SJCRH30 (cell line): ENCODE results near the gene ADAM12. TPM values are rescaled to one million over a fixed set of nuclear protein-coding genes. Genes with fewer than 3 reads are reported as not detected.
"Not testable (repeated sequence)": the region's sequence is repeated elsewhere in the genome, so short reads cannot be mapped to it uniquely, and the experiment has no call there.

Experiments used
- DNase-seq, 2 experiments: peaks; one replicate each; pipeline ENCODE4 v3.0.0-alpha.2; 2015 to 2020
- H3K27ac ChIP-seq: fragments of 250-450 bp; sonication (Bioruptor Pico); 2 replicates; pipeline ENCODE4 v1.5.1; 2020; ENCODE audit warnings: mild to moderate bottlenecking, moderate library complexity
- H3K27me3 ChIP-seq: fragments of 250-450 bp; sonication (Bioruptor Pico); 2 replicates; pipeline ENCODE4 v1.5.1; 2020; ENCODE audit warnings: mild to moderate bottlenecking, moderate library complexity
- H3K36me3 ChIP-seq: fragments of 250-450 bp; sonication (Bioruptor Pico); 2 replicates; pipeline ENCODE4 v1.5.1; 2020; ENCODE audit warnings: mild to moderate bottlenecking, moderate library complexity
- H3K4me1 ChIP-seq: fragments of 250-450 bp; sonication (Bioruptor Pico); 2 replicates; pipeline ENCODE4 v1.5.1; 2020; ENCODE audit warnings: mild to moderate bottlenecking, moderate library complexity
- H3K4me3 ChIP-seq: fragments of 250-450 bp; sonication (Bioruptor Pico); 2 replicates; pipeline ENCODE4 v1.5.1; 2020; ENCODE audit warnings: mild to moderate bottlenecking, moderate library complexity
- H3K9me3 ChIP-seq: fragments of 250-450 bp; sonication (Bioruptor Pico); replicated peaks from 2 replicates; pipeline ENCODE4 v1.5.1; 2020; ENCODE audit warnings: mild to moderate bottlenecking, moderate library complexity
- total RNA-seq: library from RNA; depleted of rRNA; stranded (reverse); fragments of >200 nt; shearing (Covaris generic); gene quantifications from 2 replicates; pipeline ENCODE4 v1.2.3, GENCODE V29; 2014

The ADAM12 gene
- total RNA-seq, 1 experiment from 2014 or later, result 0.26 TPM

- H3K27me3 ChIP-seq, result no peaks in the 10 kb centered on the region
- H3K27ac ChIP-seq, result no peak overlapping the region
- H3K4me1 ChIP-seq, result no peaks in the 10 kb centered on the region
- no peaks in the 10 kb centered on the region for H3K36me3 ChIP-seq
- no peak for DNase-seq
- H3K4me3 ChIP-seq, result no peak overlapping the region
- H3K9me3 ChIP-seq, result no peaks in the 10 kb centered on the region
Observed at GRCh38 chr10:126259760-126260479, 128.4 kb downstream of the ADAM12 start.

DNA sequence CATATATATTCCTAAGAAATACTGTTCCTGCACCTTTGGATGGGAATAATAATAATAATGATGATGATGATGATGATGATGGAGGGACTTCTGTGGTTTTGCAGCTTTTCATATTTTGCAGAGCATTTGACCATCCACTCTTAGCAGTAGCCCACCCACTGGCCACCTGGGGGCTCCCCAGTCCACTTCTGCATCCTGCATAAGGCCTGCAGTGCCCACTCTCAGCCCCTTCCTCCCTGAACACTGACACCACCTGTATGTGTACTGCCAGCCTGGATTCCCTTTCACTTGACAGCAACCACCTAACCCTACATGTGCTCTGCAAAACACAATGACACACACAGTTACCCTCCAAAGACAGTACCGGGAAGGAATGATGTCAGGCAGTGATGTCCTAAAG lies 131.4 kb downstream of the ADAM12 start:
- H3K4me3 ChIP-seq, result no peak overlapping the region
- H3K27ac ChIP-seq, result no peak overlapping the region
- no peaks in the 10 kb centered on the region for H3K36me3 ChIP-seq
- no peaks in the 10 kb centered on the region for H3K27me3 ChIP-seq
- peak in 1 of 2 experiments; percentile 30 for DNase-seq
- 0 out of 2 replicates have a peak, but pooled peaks cover 4% of the 10 kb centered on the region for H3K4me1 ChIP-seq
- no peaks in the 10 kb centered on the region for H3K9me3 ChIP-seq

DNA sequence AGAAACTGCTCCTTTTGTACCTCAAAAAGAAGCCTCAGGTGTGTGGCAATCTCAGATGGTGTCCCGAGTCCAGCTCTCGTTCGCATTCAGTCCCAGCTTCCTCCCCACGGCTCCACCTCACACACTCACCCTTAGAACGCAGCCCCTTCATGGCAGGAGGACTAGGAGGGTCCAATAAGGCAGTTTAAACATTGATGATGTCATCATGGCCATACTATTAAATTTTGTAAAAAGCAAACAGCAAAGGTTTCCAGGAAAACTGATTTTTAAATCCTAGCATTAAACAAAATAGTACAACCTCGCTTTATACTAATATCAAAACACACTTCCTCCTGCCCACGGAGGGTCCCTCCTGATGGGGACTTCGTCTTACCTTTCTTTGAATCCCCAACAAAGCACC lies 133.0 kb downstream of the ADAM12 start:
- H3K27ac ChIP-seq, result no peak overlapping the region
- H3K4me3 ChIP-seq, result no peak overlapping the region
- DNase-seq, result no peak
- no peaks in the 10 kb centered on the region for H3K36me3 ChIP-seq
- no peaks in the 10 kb centered on the region for H3K27me3 ChIP-seq
- H3K4me1 ChIP-seq, result 0 out of 2 replicates have a peak, but pooled peaks cover 4% of the 10 kb centered on the region
- H3K9me3 ChIP-seq, result no peaks in the 10 kb centered on the region

- H3K27me3 ChIP-seq, result no peaks in the 10 kb centered on the region
- no peak overlapping the region for H3K4me3 ChIP-seq
- H3K36me3 ChIP-seq, result no peaks in the 10 kb centered on the region
- DNase-seq, result no peak
- H3K4me1 ChIP-seq, result 0 out of 2 replicates have a peak, but pooled peaks cover 4% of the 10 kb centered on the region
- peak overlapping the region; percentile 69 for H3K27ac ChIP-seq
- H3K9me3 ChIP-seq, result no peaks in the 10 kb centered on the region
Observed at GRCh38 chr10:126253611-126253998, 134.7 kb downstream of the ADAM12 start.

DNA sequence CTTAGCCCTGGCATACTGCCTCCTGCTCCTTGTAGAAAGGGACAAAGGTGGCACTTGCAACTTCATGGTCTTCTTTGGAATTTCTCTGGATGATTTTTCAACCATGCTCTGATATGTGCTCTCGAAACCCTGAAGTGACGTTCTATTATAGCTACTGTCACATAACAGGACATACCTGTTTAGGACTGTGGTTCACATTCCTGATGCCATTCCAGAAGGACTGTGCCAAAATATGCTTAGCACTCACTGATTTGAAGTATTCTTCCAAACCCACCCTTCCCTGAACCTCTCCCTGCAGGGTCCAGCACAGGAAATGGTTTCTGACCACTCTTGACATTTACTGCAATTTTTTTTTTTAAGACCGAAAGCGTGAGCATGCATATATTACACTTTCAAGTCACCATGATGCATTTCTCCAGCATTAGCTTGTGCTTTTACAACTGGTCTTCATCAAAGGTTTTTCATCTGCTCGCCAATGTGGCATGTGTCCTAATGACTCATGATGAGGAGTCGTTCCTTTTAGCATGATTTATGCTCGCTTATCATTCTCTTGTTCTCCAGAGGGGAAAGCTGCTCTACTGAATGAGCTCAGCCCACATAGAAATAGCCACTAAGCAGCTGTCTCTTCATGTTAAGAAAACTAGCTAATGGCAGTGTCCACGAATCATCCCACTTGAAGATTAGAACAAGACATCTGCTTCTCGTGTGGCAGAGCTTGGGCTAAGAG lies 135.2 kb downstream of the ADAM12 start:
- 0 out of 2 replicates have a peak, but pooled peaks cover 4% of the 10 kb centered on the region for H3K4me1 ChIP-seq
- peak; percentile 21 to 57 for DNase-seq
- H3K4me3 ChIP-seq, result no peak overlapping the region
- no peaks in the 10 kb centered on the region for H3K36me3 ChIP-seq
- H3K9me3 ChIP-seq, result no peaks in the 10 kb centered on the region
- no peaks in the 10 kb centered on the region for H3K27me3 ChIP-seq
- peak overlapping the region; percentile 69 for H3K27ac ChIP-seq

- no peaks in the 10 kb centered on the region for H3K36me3 ChIP-seq
- no peak overlapping the region for H3K4me3 ChIP-seq
- H3K9me3 ChIP-seq, result no peaks in the 10 kb centered on the region
- H3K27me3 ChIP-seq, result no peaks in the 10 kb centered on the region
- no peak overlapping the region for H3K27ac ChIP-seq
- no peak for DNase-seq
- H3K4me1 ChIP-seq, result 0 out of 2 replicates have a peak, but pooled peaks cover 4% of the 10 kb centered on the region
Observed at GRCh38 chr10:126251778-126252407, 136.4 kb downstream of the ADAM12 start.

DNA sequence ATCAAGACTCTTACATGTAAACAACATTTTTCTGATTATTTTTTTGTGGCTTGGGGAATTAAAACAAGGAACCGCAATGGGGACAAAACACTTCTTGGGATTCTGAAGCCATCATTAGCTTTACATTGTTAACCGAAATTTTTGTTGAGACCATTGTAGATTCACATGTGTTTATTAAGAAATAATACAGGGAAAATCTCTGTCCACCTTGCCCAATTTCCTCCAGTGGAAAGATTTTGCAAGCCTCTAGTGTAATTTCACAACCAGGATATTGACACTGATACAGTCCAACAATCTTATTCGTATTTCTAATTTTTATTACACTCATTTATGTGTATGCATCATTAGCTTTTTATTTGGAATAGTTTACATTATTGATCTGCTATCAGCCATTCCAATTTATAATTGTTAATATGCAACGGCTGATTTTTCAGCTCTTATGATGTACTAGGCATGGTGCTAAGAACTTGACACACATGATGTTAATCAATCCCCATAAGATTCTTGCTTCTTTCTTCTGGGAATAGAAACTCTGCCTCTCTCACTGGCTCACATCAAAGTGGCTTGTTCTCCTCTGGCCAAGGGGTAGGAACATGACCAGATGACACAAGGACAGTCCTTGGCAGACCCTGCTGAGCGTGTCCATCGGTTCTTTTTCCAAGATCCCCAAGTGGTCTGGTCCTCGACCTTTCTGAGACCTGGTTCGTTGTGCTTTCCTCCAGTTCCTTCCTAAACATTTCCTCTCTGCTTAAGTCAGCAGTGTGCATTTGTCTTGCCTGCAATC lies 137.6 kb downstream of the ADAM12 start:
- Histone ChIP-seq H3K27me3 (no peaks in the 10 kb centered on the region), H3K4me1 (0 out of 2 replicates have a peak, but pooled peaks cover 4% of the 10 kb centered on the region), H3K9me3 (no peaks in the 10 kb centered on the region), H3K4me3 (no peak overlapping the region), H3K27ac (no peak overlapping the region), H3K36me3 (no peaks in the 10 kb centered on the region)
- no peak for DNase-seq

- peak in 1 of 2 experiments; percentile 34 for DNase-seq
- no peak overlapping the region for H3K4me3 ChIP-seq
- no peak overlapping the region for H3K27ac ChIP-seq
- H3K36me3 ChIP-seq, result no peaks in the 10 kb centered on the region
- H3K9me3 ChIP-seq, result no peaks in the 10 kb centered on the region
- 0 out of 2 replicates have a peak, but pooled peaks cover 4% of the 10 kb centered on the region for H3K4me1 ChIP-seq
- H3K27me3 ChIP-seq, result no peaks in the 10 kb centered on the region
Observed at GRCh38 chr10:126250045-126250444, 138.2 kb downstream of the ADAM12 start.

GRCh38 chr10:126247446-126247975 lies 140.8 kb downstream of the ADAM12 start:
- Histone ChIP-seq H3K27ac (0 out of 2 replicates have a peak overlapping the region, but pooled peaks have one; percentile 11), H3K36me3 (no peaks in the 10 kb centered on the region), H3K9me3 (0 out of 2 replicates have a peak, but pooled peaks cover 3% of the 10 kb centered on the region), H3K4me3 (no peak overlapping the region), H3K27me3 (no peaks in the 10 kb centered on the region), H3K4me1 (peaks cover 9% of the 10 kb centered on the region)
- DNase-seq, result peak; percentile 23

- DNase-seq, H3K27me3 ChIP-seq, H3K9me3 ChIP-seq, H3K27ac ChIP-seq, H3K36me3 ChIP-seq, H3K4me3 ChIP-seq: not testable (repeated sequence)
- peaks cover 13% of the 10 kb centered on the region for H3K4me1 ChIP-seq
Observed at GRCh38 chr10:126246396-126246795, 141.9 kb downstream of the ADAM12 start.

- H3K36me3 ChIP-seq, result no peaks in the 10 kb centered on the region
- no peak overlapping the region for H3K27ac ChIP-seq
- H3K4me3 ChIP-seq, result no peak overlapping the region
- DNase-seq, result no peak
- peaks cover 17% of the 10 kb centered on the region for H3K4me1 ChIP-seq
- H3K9me3 ChIP-seq, result 0 out of 2 replicates have a peak, but pooled peaks cover 3% of the 10 kb centered on the region
- H3K27me3 ChIP-seq, result no peaks in the 10 kb centered on the region
Observed at GRCh38 chr10:126245501-126245900, 142.8 kb downstream of the ADAM12 start.

DNA sequence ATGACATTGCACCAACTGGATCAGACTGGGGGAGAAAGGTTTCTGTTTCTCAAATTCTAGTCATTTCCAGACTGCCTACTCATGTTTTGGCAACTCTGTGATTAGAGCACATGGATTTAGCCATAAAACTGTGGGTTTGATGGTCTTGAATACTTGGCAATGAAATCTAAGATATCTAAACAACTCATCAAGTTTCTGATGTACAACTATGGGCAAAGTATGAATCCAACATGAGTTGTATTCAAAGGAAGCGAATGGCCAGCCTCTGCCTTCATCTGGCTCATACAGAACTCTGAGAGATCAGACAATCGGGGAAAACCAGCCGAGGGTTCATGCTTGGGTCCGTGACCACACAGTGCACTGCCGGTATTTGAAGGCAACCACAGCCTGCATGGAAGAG lies 144.3 kb downstream of the ADAM12 start:
- Histone ChIP-seq H3K4me3 (no peak overlapping the region), H3K4me1 (peaks cover 17% of the 10 kb centered on the region), H3K27me3 (no peaks in the 10 kb centered on the region), H3K36me3 (no peaks in the 10 kb centered on the region), H3K9me3 (0 out of 2 replicates have a peak, but pooled peaks cover 3% of the 10 kb centered on the region), H3K27ac (no peak overlapping the region)
- DNase-seq, result no peak

- 0 out of 2 replicates have a peak, but pooled peaks cover 3% of the 10 kb centered on the region for H3K9me3 ChIP-seq
- no peak for DNase-seq
Observed at GRCh38 chr10:126243306-126243705, 145.0 kb downstream of the ADAM12 start.

More at GRCh38 chr10:126243306-126243705, 145.0 kb downstream of the ADAM12 start:
- no peaks in the 10 kb centered on the region for H3K27me3 ChIP-seq
- no peaks in the 10 kb centered on the region for H3K36me3 ChIP-seq
- H3K4me3 ChIP-seq, result no peak overlapping the region
- H3K27ac ChIP-seq, result peak overlapping the region; percentile 43
- H3K4me1 ChIP-seq, result peaks cover 17% of the 10 kb centered on the region
